Stimulated activated naive CD8-positive, alpha-beta T cell treated with anti-CD3 and anti-CD28 coated beads, Interleukin-15, Interleukin-2, amounts not matched to agents 100 U/mL and 50 U/mL, for 24 hours (primary cell): ENCODE results near the gene RFNG.
A peak's percentile ranks its signal among the peaks of the same experiment; 100 is the strongest.

Experiments used
- ATAC-seq: fragments of 150-1000 bp; cut with Tn5 transposase; one replicate; pipeline ENCODE4 v1.10.0; 2021
- DNase-seq: peaks from one replicate; pipeline ENCODE4 v3.0.0; 2021

The RFNG gene

GRCh38 chr17:82013772-82014321 lies 37.8 kb downstream of the RFNG start:
- ATAC-seq = no peak

DNA sequence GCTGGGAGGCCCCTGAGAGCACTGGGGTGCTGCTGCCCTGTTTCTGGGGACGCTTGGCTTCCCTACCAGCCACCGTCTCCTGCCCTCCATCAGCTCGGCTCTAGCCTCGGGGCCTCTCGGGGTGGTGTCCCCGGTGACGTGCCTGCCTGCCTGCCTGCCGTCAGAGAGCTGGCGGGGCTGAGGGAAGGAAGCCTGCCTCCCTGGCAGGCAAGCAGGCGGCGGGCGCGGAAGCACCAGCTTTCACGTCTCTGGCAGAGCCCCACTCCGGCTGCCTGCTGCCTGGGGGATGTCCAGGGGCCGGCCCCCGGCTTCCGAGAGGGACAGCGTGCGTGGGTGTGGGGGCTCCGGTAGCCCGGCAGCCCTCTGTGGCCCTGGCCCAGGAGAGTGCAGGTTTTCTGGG lies 38.3 kb downstream of the RFNG start:
- DNase-seq = no peak

More at GRCh38 chr17:82013772-82014321, 37.8 kb downstream of the RFNG start:
- DNase-seq = no peak

GRCh38 chr17:82012640-82013295 lies 38.8 kb downstream of the RFNG start:
- no peak for ATAC-seq

More for the DNA sequence above, 38.3 kb downstream of the RFNG start:
- no peak for ATAC-seq

DNA sequence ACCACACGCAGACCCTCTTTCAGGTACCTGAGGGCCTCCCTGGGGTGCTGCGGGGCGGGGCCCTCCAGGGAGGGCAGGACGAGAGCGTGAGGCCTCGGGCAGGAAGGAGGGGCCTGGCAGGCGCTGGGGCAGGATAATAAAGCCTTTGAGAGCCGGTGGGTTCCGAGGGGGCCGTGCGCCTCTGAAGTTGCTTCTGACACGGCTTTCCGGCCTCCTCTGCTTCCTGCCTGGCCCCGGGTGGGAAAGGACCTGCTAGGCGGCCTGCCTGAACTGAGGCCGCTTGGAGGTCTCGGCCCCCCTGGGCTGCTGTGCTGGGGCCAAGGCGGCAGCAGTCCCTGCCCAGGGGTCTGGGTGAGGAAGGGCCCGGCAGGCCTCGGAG lies 39.4 kb downstream of the RFNG start:
- DNase-seq (no peak), ATAC-seq (no peak)

More at GRCh38 chr17:82012640-82013295, 38.8 kb downstream of the RFNG start:
- no peak for DNase-seq

- ATAC-seq (no peak), DNase-seq (no peak)
These were observed 39.9 kb downstream of the RFNG start for GRCh38 chr17:82011617-82012187.

GRCh38 chr17:82010575-82011525 lies 40.8 kb downstream of the RFNG start:
- ATAC-seq = no peak
- no peak for DNase-seq

- ATAC-seq (peak; percentile 21), DNase-seq (no peak)
These were observed 42.2 kb downstream of the RFNG start for GRCh38 chr17:82009413-82009812.

DNA sequence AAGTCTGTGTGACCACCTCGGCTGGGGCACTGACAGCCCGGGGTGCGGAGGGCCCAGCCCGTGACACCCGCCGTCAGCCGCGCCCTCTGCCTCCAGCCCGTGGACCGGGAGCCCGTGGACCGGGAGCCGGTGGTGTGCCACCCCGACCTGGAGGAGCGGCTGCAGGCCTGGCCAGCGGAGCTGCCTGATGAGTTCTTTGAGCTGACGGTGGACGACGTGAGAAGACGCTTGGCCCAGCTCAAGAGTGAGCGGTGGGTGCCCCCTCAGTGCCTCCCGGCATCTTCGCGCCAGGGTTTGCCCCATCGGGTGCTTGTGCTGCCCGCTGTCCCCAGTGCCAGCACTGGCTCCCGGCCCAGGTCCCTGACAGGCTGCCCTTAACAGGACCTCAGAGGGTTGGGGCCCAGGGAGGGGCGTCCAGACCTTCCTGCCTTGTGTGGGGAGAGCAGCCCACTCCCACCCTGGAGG lies 42.6 kb downstream of the RFNG start:
- no peak for ATAC-seq
- DNase-seq = no peak

DNA sequence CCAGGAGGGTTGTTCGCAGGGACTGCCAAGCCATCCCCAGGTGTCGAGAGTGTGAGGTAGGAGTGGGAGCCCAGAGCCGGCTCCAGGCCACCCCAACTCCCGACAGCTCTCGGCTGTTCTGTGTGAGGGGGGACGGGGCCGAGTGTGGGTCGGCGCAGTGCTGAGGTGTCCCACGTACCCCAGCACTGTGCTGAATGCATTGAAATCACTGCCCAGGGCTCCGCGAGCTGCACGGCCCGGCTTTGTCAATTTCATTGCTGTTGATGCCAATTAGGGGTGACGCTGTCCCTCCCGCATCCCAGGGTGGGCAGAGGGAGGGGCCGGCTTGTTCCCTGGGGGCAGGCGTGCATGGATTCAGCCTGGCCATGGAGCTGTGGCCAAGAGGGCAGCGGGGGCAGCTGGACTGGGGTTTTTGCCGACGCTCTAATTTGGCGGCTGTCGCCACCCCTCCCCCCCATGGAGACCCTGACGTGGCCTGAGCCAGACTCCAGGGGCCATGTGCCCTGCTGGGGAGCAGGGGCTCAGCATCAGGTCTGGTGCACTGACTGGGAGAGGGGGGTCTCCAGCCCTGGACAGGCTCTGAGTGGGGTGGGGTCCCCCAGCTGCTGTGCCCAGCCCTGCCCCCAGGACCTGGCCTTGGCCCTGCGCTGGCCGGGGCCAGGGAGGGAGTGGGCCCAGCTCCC lies 43.2 kb downstream of the RFNG start:
- DNase-seq (no peak), ATAC-seq (no peak)

GRCh38 chr17:82007495-82008257 lies 43.9 kb downstream of the RFNG start:
- DNase-seq (no peak), ATAC-seq (no peak)

- no peak for ATAC-seq
- DNase-seq = no peak
These were observed 44.5 kb downstream of the RFNG start for GRCh38 chr17:82007228-82007494.

DNA sequence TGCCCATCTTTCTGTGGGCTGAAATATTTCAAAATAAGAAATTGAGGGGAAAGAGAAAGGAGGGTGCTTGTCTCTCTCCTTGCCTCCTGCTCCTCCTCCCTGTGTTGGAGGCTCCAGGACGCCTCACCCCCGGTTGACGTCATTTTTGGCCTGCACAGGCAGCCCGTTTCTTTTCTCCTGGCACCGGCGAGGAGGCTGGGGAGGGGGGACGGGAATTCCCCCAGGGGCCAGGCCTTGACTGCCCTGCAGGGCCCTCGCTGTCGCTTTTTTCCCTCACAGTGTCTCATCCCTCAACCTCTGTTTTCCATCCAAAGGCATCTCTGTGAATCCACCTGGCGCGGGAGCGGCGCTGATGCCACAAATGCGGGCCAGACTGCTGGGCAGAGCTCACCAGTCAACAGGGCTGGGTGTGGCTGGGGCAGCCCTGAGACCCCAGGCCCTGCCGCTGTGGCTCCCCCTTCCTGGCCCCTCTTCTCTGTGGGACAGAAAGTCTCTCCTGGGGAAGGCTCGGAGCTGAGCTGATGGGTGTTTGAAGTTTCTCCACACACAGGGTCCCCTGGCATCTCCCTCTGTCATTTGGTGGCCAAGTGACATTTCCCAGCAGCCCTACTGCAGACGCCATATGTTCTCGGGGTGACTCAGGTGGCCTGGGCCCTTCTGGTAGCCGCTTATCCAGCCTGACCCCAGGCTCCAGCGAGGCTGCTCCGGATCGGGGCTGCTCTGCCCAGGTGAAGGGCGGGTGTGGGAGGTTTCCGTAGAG lies 45.0 kb downstream of the RFNG start:
- DNase-seq (no peak), ATAC-seq (no peak)

GRCh38 chr17:82005701-82006348 lies 45.8 kb downstream of the RFNG start:
- ATAC-seq (no peak), DNase-seq (no peak)

- ATAC-seq (no peak), DNase-seq (no peak)
These were observed 46.8 kb downstream of the RFNG start for GRCh38 chr17:82004517-82005455.

- peak; percentile 69 for ATAC-seq
- peak; percentile 35 for DNase-seq
These were observed 47.9 kb downstream of the RFNG start for GRCh38 chr17:82003411-82004381.

GRCh38 chr17:82001571-82002056 lies 50.0 kb downstream of the RFNG start:
- no peak for ATAC-seq
- DNase-seq = no peak

- DNase-seq = no peak
- no peak for ATAC-seq
These were observed 50.6 kb downstream of the RFNG start for GRCh38 chr17:82000803-82001570.
